IPS DF 4.7 (cell line): ENCODE measurements around the gene CES4A.

Experiments
- DNase-seq: peaks from one replicate; pipeline ENCODE4 v3.0.0-alpha.2; 2013; ENCODE audit warnings: low spot score; ENCODE audit errors: extremely low read depth

CES4A gene

GRCh38 chr16:67050796-67051195, 62.4 kb downstream of the CES4A start:
- DNase-seq: no peak

- no peak for DNase-seq
These were observed 64.0 kb downstream of the CES4A start for GRCh38 chr16:67052399-67052798.

GRCh38 chr16:67053767-67054334, 65.5 kb downstream of the CES4A start:
- DNase-seq: no peak

- DNase-seq: no peak
These were observed 66.5 kb downstream of the CES4A start for GRCh38 chr16:67054901-67055300.

- DNase-seq: no peak
These were observed 67.5 kb downstream of the CES4A start for GRCh38 chr16:67055712-67056487.
